GM21360 (cell line): ENCODE data around the gene SERINC5.
"Not testable (repeated sequence)": the region's sequence is repeated elsewhere in the genome, so short reads cannot be mapped to it uniquely, and the experiment has no call there.

Experiments used
- ATAC-seq: cut with Tn5 transposase; IDR thresholded peaks from one replicate; pipeline ENCODE4 v1.9.1; 2021; ENCODE audit warnings: mild to moderate bottlenecking, moderate library complexity; ENCODE audit not compliant: unreplicated experiment

SERINC5 gene

GRCh38 chr5:80181618-80182211 is 74.1 kb downstream of the SERINC5 start:
- ATAC-seq = no peak

GRCh38 chr5:80177236-80177635 is 78.6 kb downstream of the SERINC5 start:
- ATAC-seq = no peak

- no peak for ATAC-seq
Observed at GRCh38 chr5:80175337-80175736, 80.5 kb downstream of the SERINC5 start.

GRCh38 chr5:80174790-80175189 is 81.1 kb downstream of the SERINC5 start:
- no peak for ATAC-seq

DNA sequence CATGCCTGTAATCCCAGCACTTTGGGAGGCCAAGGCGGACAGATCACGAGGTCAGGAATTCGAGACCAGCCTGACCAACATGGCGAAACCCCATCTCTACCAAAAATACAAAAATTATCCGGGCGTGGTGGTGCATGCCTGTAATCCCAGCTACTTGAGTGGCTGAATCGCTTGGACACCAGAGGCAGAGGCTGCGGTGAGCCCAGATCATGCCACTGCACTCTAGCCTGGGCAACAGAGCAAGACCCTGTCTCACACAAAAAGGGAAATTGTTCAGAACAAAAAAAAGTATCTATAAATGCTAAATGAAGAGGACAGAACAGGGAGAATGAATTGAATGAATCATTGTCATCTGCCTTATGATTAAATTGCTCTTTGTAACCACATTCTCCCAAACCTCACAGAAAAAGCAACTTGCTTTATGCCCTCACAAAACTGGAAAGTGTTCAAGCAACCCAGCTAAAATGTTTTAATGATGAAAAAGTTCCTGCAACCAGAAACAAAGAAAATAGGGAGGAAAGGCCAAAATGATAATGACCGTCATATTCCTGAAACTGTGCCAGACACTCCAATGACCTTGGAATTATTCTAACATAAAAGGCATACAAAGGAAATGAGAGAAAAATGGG is 83.7 kb downstream of the SERINC5 start:
- no peak for ATAC-seq

GRCh38 chr5:80170117-80170535 is 85.7 kb downstream of the SERINC5 start:
- no peak for ATAC-seq

GRCh38 chr5:80168388-80169028 is 87.3 kb downstream of the SERINC5 start:
- no peak for ATAC-seq

DNA sequence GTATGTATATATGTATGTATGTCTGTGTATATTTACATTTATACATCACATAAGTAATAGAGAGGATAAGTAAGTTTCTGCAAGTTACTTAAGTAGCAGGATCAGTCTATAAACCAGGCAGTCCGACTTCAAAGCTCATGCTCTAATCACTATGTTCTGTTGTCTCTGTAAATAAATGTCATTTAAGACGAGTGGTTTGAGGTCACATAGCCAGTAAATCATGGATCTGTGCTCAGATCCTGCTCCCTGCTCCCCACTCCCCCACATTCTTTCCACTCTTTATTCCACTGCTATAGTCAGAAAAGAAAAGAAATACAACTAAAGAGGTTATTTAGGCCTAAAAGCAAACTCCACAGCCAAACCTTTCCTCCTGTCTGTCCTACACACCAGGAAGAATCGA is 90.4 kb downstream of the SERINC5 start:
- ATAC-seq = no peak

- no peak for ATAC-seq
Observed at GRCh38 chr5:80161165-80161564, 94.7 kb downstream of the SERINC5 start.

- no peak for ATAC-seq
Observed at GRCh38 chr5:80160242-80160641, 95.6 kb downstream of the SERINC5 start.

- no peak for ATAC-seq
Observed at GRCh38 chr5:80159133-80159815, 96.6 kb downstream of the SERINC5 start.

DNA sequence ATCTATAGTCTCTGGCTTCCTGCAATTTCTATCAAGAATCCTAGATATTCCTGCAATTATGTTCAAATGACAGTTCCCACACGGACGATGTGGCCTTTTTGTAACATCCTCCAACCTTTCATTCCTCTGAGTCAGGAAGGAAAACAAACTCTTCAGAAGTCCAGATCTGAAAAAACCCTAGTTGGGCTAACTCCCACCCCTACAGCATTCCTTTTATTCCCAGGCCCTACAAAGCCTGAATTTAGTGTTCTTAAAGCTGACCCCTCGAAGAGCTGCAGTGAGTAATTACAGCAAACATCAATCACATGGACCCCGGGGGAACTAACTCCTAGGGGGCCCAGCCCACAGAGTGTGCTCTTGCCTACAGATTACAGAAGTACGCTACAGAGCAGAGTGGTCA is 99.7 kb downstream of the SERINC5 start:
- no peak for ATAC-seq

DNA sequence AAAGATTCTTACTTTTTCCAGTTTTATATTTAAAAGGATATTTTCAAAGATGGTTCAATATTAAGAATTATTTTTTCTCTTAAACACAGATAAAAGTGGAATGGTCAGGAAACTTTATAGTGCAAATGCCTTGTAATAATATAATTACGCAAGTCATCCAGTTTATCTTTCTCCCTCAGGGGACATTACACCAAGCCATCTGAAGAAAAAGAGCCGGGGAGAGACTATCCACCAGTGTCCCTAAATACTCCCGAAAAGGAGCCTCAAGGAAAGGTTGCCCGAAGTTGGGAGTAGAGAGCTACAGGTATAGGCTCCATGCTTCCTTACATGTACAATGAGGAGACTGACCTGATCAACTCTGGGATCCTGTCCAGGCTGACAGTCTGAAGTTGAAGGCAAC is 101.1 kb downstream of the SERINC5 start:
- no peak for ATAC-seq

DNA sequence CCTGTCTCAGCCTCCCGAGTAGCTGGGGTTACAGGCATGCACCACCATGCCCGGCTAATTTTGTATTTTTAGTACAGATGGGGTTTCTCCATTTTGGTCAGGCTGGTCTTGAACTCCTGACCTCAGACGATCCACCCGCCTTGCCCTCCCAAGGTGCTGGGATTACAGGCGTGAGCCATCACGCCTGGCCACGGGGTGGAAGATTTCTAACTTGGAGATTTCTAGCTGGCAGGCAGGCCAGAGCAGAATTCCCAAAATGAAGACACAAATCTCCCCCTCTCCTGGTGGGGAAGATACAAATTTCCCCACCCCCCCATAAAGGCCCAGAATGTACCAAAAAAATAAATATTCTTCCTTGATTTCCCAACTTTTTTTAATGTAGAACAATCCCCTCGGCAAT is 101.6 kb downstream of the SERINC5 start:
- ATAC-seq = not testable (repeated sequence)

GRCh38 chr5:80153586-80154126 is 102.2 kb downstream of the SERINC5 start:
- ATAC-seq = no peak

DNA sequence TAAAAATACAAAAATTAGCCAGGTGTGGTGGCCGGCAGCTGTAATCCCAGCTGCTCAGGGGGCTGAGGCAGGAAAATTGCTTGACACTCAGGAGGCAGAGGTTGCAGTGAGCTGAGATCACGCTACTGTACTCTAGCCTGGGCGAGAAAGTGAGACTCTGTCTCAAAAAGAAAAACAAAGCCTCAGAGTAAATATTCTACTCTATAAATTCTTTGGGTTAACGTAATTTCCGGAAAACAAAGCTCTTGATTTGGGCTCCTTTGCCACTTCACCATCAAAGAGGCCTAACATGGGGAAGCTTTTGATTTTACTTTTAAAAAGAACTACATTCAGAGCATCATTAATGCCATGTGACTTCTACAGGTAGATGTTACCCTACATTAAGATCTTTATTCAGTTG is 103.1 kb downstream of the SERINC5 start:
- ATAC-seq = no peak

DNA sequence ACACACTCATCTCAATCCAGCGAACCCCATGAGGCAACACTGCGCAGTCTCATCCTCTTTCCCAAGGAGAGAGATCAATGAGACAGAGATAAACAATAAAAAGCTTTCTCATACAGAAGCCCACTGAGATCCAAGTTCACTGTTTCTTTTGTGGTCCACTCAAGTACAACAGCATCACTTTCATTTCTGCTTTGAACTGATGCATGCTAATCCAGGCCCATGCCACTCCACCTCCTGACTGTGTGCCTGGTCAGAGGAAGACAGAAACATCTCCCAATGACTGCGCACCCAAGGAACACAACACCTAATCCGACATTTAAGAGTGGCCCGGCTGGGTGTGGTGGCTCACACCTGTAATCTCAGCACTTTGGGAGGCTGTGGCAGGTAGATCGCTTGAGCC is 104.0 kb downstream of the SERINC5 start:
- no peak for ATAC-seq

- no peak for ATAC-seq
Observed at GRCh38 chr5:80150731-80151130, 105.1 kb downstream of the SERINC5 start.

DNA sequence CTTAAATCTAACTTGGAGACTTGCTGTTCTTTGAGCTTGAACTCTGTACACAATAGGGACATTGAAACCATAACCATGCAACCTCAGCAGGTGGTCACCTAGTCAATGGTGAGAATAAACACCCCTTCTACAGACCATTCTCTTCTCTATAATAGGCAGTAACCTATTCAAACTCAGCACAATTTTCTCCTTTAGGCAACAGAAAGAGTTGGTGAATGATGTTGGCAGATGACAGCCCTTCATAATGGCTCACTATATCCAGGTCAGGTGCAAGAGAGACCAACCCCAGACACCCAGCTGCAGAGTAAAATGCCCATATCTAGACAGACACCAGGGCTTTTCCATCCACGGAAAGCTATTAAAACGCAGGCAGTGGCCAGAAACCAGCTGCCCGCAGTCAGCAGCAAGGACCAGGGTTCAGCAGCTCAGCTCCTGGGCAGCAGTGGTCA is 106.7 kb downstream of the SERINC5 start:
- ATAC-seq = no peak

GRCh38 chr5:80147119-80147815 is 108.6 kb downstream of the SERINC5 start:
- ATAC-seq = no peak

DNA sequence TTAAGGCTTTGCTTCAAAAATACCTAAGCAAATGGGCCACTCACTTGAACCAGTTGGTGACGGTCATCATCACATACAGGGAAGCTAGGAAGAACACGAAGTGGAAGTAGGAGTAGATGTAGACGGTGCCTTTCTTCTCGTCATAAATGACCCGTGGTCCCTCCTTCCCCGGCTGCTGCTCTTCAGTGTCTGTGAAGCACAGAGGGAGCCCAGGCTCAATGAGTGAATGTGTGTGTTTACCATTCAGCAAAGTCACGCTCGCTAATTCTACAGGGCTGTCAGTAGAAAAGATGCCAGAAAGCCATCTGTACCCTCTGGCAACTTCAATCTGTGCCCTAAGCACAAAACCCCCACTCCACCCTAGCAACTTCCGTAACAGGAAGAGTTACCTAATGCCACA is 109.8 kb downstream of the SERINC5 start:
- ATAC-seq = no peak
